HepG2 (cell line): ENCODE measurements around the gene AHCYL2. TPM values are rescaled to one million over a fixed set of nuclear protein-coding genes. Genes with fewer than 3 reads are reported as not detected.

Experiments used
- HNRNPK ChIP-seq: fragments of 200-400 bp; formaldehyde crosslinking; IDR thresholded peaks from 2 replicates; pipeline ENCODE4 v1.6.1; 2018; ENCODE audit warnings: low read length, low read depth, moderate library complexity, mild to moderate bottlenecking; ENCODE audit not compliant: poor library complexity, severe bottlenecking
- HOXA3 ChIP-seq: sonication (generic); formaldehyde crosslinking; IDR thresholded peaks from 2 replicates; pipeline ENCODE4 v1.5.0; 2020; ENCODE audit warnings: missing genetic modification reagents
- MAFF ChIP-seq: IDR thresholded peaks from 2 replicates; pipeline ENCODE4 v1.6.1; 2011; ENCODE audit warnings: low read depth, low read length, improper control_type of control experiment
- NFE2L1 ChIP-seq: sonication (generic); formaldehyde crosslinking; IDR thresholded peaks from 2 replicates; pipeline ENCODE4 v1.4.0; 2020; ENCODE audit warnings: missing genetic modification reagents, mild to moderate bottlenecking, borderline replicate concordance
- PAWR ChIP-seq: sonication (generic); formaldehyde crosslinking; IDR thresholded peaks from 2 replicates; pipeline ENCODE4 v1.4.0; 2020; ENCODE audit warnings: missing genetic modification reagents, mild to moderate bottlenecking, borderline replicate concordance
- SALL1 ChIP-seq: sonication (generic); formaldehyde crosslinking; IDR thresholded peaks from 2 replicates; pipeline ENCODE4 v1.8.0; 2022; ENCODE audit warnings: mild to moderate bottlenecking, missing genetic modification reagents
- ZBTB26 ChIP-seq: IDR thresholded peaks from 2 replicates; pipeline ENCODE4 v1.6.1; 2016; ENCODE audit warnings: missing compliant biosample characterization, missing genetic modification reagents, borderline replicate concordance
- ZNF558 ChIP-seq: sonication (generic); formaldehyde crosslinking; IDR thresholded peaks from 2 replicates; pipeline ENCODE4 v1.9.0; 2022; ENCODE audit warnings: mild to moderate bottlenecking, missing genetic modification reagents, borderline replicate concordance
- ZNF639 ChIP-seq: conservative IDR thresholded peaks from 2 replicates; pipeline ENCODE4 v1.6.1; 2018; ENCODE audit warnings: missing genetic modification reagents
- ZNF788 ChIP-seq: sonication (generic); formaldehyde crosslinking; IDR thresholded peaks from 2 replicates; pipeline ENCODE4 v1.5.0; 2020; ENCODE audit warnings: mild to moderate bottlenecking, missing genetic modification reagents, borderline replicate concordance
- polyA plus RNA-seq, 8 experiments: library from polyadenylated mRNA; depleted of rRNA in 3 of 8; stranded (reverse) in 7 of 8; unstranded in 1 of 8; fragments of >200 nt; fragmentation: Illumina TruSeq in 4 of 8; extraction: Trizol in 4 of 8; gene quantifications; 2 replicates each; pipeline versions ENCODE4 v1.2.1 to v1.2.3, GENCODE V29; 2011 to 2016; ENCODE audit warnings: low read depth in 4 of 8, missing spikeins in 1 of 8, mixed read lengths in 1 of 8; ENCODE audit not compliant: insufficient read depth in 1 of 8
- total RNA-seq, 5 experiments: library from RNA; depleted of rRNA; stranded (reverse); fragments of >200 nt; fragmentation: Illumina TruSeq; extraction: Trizol; gene quantifications; 2 replicates each; pipeline ENCODE4 v1.2.3, GENCODE V29; 2016; ENCODE audit warnings: low read depth in 1 of 5
- TF ChIP-seq, protein P1 (sequence below): sonication (generic); formaldehyde crosslinking; IDR thresholded peaks from 2 replicates; pipeline ENCODE4 v1.9.0; 2021; ENCODE audit warnings: missing genetic modification reagents, mild to moderate bottlenecking, borderline replicate concordance

Gene AHCYL2
- total and polyA plus RNA-seq, 2 of the 13 experiments (the other 11 are each of a cell fraction or from before 2014, with no cell fraction given): 9.5 to 14.7 TPM

DNA sequence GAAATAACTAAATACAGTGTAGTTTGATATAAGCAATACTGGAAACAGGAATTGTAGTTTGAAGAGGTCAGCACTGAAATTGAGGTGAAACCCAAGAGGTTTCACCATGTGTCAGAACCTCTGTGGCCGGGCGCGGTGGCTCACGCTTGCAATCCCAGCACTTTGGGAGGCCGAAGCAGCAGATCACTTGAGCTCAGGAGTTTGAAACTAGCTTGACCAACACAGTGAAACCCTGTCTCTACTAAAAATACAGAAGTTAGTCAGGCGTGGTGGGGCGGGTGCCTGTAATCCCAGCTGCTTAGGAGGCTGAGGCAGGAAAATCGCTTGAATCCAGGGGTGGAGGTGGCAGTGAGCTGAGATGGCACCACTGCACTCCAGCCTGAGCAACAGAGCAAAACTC, 13.7 kb downstream of the AHCYL2 start (continued):
- TF ChIP-seq ZNF558 (CRISPR knock-in tag) (no peak), ZNF639 (no peak), NFE2L1 (CRISPR knock-in tag) (no peak), ZNF788 (no peak), HOXA3 (CRISPR knock-in tag) (no peak), MAFF (no peak), PAWR (no peak), SALL1 (CRISPR knock-in tag) (no peak), ZBTB26 (no peak), HNRNPK (no peak)
- TF ChIP-seq, protein P1, sequence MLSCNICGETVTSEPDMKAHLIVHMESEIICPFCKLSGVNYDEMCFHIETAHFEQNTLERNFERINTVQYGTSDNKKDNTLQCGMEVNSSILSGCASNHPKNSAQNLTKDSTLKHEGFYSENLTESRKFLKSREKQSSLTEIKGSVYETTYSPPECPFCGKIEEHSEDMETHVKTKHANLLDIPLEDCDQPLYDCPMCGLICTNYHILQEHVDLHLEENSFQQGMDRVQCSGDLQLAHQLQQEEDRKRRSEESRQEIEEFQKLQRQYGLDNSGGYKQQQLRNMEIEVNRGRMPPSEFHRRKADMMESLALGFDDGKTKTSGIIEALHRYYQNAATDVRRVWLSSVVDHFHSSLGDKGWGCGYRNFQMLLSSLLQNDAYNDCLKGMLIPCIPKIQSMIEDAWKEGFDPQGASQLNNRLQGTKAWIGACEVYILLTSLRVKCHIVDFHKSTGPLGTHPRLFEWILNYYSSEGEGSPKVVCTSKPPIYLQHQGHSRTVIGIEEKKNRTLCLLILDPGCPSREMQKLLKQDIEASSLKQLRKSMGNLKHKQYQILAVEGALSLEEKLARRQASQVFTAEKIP (CRISPR knock-in tag): no peak
